ENCODE measurements around the gene FBXO28.

FBXO28 gene

DNA sequence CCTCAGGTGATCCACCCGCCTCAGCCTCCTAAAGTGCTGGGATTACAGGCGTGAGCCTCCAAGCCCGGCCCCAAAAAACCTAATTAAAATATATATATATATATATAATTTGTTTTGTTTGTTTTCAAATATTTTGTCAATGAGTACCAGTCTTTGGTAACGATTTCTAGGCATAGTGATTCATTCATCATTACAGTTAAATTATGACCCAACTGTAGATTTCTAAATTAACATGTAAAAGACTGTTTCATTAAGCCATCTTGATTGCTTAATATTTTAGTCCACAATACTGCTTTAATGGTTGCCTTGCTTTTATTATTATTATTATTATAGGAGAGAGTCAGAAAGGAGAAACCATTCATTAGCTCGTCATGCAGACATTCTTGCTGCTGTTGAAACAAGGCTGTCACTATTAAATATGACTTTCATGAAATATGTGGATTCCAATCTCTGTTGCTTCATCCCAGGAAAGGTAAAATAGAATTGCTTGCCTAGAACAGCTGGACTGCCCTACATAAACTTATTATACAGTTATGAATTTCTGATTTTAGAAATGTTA is 19.9 kb downstream of the FBXO28 start:
- no peak overlapping the region for H3K27ac ChIP-seq
- no peaks in the 10 kb centered on the region for H3K9me3 ChIP-seq
- TF ChIP-seq, protein P1, sequence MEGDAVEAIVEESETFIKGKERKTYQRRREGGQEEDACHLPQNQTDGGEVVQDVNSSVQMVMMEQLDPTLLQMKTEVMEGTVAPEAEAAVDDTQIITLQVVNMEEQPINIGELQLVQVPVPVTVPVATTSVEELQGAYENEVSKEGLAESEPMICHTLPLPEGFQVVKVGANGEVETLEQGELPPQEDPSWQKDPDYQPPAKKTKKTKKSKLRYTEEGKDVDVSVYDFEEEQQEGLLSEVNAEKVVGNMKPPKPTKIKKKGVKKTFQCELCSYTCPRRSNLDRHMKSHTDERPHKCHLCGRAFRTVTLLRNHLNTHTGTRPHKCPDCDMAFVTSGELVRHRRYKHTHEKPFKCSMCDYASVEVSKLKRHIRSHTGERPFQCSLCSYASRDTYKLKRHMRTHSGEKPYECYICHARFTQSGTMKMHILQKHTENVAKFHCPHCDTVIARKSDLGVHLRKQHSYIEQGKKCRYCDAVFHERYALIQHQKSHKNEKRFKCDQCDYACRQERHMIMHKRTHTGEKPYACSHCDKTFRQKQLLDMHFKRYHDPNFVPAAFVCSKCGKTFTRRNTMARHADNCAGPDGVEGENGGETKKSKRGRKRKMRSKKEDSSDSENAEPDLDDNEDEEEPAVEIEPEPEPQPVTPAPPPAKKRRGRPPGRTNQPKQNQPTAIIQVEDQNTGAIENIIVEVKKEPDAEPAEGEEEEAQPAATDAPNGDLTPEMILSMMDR (IDR thresholded peaks at IDR 0.05), result no peak
- H3K4me1 ChIP-seq (ENCODE audit: control insufficient read depth in 1 of 2, insufficient read depth in 1 of 2, low read depth in 1 of 2, low read length in 1 of 2), result no peaks in the 10 kb centered on the region
- H3K36me3 ChIP-seq, result peaks cover 42% of the 10 kb centered on the region
- no peak overlapping the region for H3K4me3 ChIP-seq (ENCODE audit: low read depth in 1 of 2, low read length in 1 of 2)
- H3K27me3 ChIP-seq, result no peaks in the 10 kb centered on the region

DNA sequence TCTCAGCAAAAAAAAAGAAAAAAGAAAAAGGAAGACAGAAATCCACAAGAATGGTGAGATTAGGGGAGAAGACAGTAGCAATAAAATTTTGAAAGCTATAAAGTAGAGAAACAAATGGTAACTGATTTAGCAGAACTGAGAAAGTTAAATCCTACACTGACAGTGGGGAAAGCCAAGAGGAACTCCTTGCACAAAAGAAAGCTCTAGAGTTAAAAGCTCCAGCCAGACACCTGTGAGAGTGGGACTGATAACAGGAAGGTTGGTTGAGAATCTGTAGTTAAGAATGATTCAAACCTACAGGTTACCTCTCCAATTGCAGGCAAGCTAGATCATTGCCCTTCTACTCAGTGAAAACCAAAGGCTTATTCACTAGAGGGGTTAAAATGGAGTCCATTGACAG is 23.6 kb downstream of the FBXO28 start:
- H3K4me3 ChIP-seq (ENCODE audit: low read depth in 1 of 2, low read length in 1 of 2), result no peak overlapping the region
- peaks cover 34% of the 10 kb centered on the region for H3K36me3 ChIP-seq
- H3K9me3 ChIP-seq, result no peaks in the 10 kb centered on the region
- no peak overlapping the region for H3K27ac ChIP-seq
- TF ChIP-seq, protein P1 (IDR thresholded peaks at IDR 0.05), result no peak
- no peaks in the 10 kb centered on the region for H3K27me3 ChIP-seq
- H3K4me1 ChIP-seq (ENCODE audit: control insufficient read depth in 1 of 2, insufficient read depth in 1 of 2, low read depth in 1 of 2, low read length in 1 of 2), result no peaks in the 10 kb centered on the region

DNA sequence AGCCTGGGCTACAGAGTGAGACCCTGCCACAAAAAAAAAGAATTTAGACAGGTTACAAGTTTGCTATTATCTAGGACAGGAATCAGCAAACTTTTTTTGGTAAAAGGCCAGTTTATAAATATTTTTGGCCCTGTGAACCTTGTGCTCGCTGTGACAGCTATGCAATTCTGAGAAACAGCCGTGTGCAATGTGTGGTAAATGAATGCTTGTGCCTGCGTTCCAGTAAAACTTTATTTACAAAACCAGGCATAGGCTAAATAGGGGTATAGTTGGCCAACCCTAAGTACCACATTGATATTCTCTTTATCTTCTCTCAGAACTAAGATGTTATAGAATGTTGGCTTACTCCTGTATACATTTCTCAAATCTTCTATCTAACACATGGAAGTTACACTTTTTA is 24.3 kb downstream of the FBXO28 start:
- Histone ChIP-seq H3K27ac (no peak overlapping the region), H3K36me3 (peaks cover 28% of the 10 kb centered on the region), H3K27me3 (no peaks in the 10 kb centered on the region), H3K9me3 (no peaks in the 10 kb centered on the region), H3K4me3 (ENCODE audit: low read depth in 1 of 2, low read length in 1 of 2) (no peak overlapping the region), H3K4me1 (ENCODE audit: control insufficient read depth in 1 of 2, insufficient read depth in 1 of 2, low read depth in 1 of 2, low read length in 1 of 2) (no peaks in the 10 kb centered on the region)
- TF ChIP-seq, protein P1 (IDR thresholded peaks at IDR 0.05), result no peak

DNA sequence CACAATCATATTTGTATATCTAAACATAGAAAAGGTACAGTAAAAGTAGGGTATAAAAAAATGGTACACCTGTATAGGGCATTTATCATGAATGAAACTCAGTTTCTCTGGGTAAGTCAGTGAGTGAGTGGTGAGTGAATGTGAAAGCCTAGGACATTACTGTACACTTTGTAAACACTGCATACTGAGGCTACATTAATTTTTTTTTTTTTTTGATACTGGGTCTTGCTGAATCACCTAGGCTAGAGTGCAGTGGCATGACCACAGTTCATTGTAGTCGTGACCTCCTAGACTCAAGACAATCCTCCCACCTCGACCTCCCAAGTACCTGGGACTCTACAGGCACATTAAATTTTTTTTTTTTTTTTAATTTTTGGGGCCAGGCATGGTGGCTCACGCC is 27.8 kb downstream of the FBXO28 start:
- H3K4me1 ChIP-seq (ENCODE audit: control insufficient read depth in 1 of 2, insufficient read depth in 1 of 2, low read depth in 1 of 2, low read length in 1 of 2), result no peaks in the 10 kb centered on the region
- H3K27ac ChIP-seq, result no peak overlapping the region
- no peaks in the 10 kb centered on the region for H3K9me3 ChIP-seq
- peaks cover 17% of the 10 kb centered on the region for H3K36me3 ChIP-seq
- TF ChIP-seq, protein P1 (IDR thresholded peaks at IDR 0.05), result no peak
- H3K27me3 ChIP-seq, result no peaks in the 10 kb centered on the region
- no peak overlapping the region for H3K4me3 ChIP-seq (ENCODE audit: low read depth in 1 of 2, low read length in 1 of 2)

DNA sequence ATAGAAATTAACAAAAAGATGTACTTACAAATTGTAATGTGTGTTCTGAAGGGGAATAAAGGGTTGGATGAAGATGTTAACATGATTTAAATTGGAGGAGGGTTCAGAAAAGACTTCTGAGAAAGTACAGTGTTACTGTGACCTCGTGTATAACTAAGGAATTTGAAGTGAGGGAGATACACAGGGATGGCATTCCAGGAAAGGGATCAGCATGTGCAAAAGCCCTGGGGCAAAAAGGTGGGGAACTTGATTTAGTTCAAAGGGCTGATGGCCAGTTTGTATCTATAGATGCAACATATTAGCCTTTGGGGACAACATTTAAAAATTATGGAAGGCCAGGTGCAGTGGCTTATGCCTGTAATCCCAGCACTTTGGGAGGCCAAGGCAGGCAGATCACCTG is 35.8 kb downstream of the FBXO28 start:
- no peaks in the 10 kb centered on the region for H3K4me1 ChIP-seq (ENCODE audit: control insufficient read depth in 1 of 2, insufficient read depth in 1 of 2, low read depth in 1 of 2, low read length in 1 of 2)
- TF ChIP-seq, protein P1 (IDR thresholded peaks at IDR 0.05), result no peak

DNA sequence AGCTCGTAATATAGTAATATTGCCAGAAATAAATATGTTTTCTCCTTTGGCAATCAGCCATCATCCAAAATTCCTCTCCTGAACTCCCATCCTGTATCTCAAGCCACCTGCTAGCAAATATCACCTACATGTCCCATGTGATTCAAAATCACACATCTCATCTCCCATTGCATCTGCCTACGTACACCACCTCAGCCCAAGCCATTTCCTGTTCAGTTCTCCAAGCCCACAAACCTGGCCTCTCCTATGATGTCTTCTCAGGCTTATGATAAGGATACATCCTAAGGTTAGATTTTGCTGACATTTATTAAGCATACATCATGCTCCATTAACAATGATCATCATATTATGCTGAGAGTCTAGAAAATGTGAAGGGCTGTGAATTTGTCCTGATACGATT is 37.2 kb downstream of the FBXO28 start:
- peaks cover 12% of the 10 kb centered on the region for H3K36me3 ChIP-seq
- H3K27ac ChIP-seq, result no peak overlapping the region
- no peaks in the 10 kb centered on the region for H3K27me3 ChIP-seq
- no peaks in the 10 kb centered on the region for H3K9me3 ChIP-seq
- no peaks in the 10 kb centered on the region for H3K4me1 ChIP-seq (ENCODE audit: control insufficient read depth in 1 of 2, insufficient read depth in 1 of 2, low read depth in 1 of 2, low read length in 1 of 2)
- no peak overlapping the region for H3K4me3 ChIP-seq (ENCODE audit: low read depth in 1 of 2, low read length in 1 of 2)
- TF ChIP-seq, protein P1 (IDR thresholded peaks at IDR 0.05), result no peak

More for the DNA sequence above, 35.8 kb downstream of the FBXO28 start:
- H3K36me3 ChIP-seq, result peaks cover 12% of the 10 kb centered on the region
- no peak overlapping the region for H3K4me3 ChIP-seq (ENCODE audit: low read depth in 1 of 2, low read length in 1 of 2)
- no peak overlapping the region for H3K27ac ChIP-seq
- no peaks in the 10 kb centered on the region for H3K27me3 ChIP-seq
- no peaks in the 10 kb centered on the region for H3K9me3 ChIP-seq

All from neutrophil (primary cell).